ENCODE measurements around the gene TLN1.

Gene TLN1

GRCh38 chr9:35755071-35755470, 23.1 kb upstream of the TLN1 start:
- DNase-seq (ENCODE audit: low spot score), result no peak

DNA sequence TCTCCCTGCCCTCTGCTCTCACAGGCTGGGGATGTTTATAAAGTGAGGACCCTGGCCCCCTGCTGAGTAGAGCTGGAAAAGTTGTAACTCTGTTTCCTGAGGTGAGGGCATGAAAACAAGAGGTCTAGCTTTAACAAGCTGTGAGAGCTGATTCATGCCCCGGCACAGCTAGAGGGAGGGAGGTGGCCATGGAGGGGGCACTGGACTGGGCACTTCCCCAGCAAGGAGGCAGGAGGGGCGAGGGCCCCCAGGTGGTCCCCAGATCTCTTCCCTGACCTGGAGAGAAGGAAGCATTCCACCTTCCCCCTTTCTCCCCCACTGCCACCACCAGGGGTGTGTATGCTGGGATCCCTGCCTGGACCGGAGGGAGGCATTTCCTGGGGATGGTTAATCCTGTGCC, 22.3 kb upstream of the TLN1 start, which contains the start of gene MSMP:
MSMP (minus strand) TSS at position 13 of the 400 bp plus-strand sequence. CDS start 147 bp downstream, outside the sequence.
- no peak for DNase-seq (ENCODE audit: low spot score)

GRCh38 chr9:35753466-35753865, 21.5 kb upstream of the TLN1 start:
- no peak for DNase-seq (ENCODE audit: low spot score)

DNA sequence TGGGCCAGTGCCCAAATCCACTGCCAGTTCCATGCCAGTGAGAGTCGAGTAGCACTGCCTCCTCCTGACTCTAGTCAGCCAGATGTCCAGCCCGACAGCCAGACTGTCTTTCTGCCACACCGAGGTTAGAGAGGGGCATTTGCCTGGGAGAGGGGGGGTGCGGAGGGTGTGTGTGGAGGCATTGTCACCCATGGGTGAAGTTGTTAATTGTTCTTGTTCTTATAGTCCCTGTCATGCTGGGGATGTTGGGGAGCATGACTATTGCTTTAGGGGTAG, 18.2 kb upstream of the TLN1 start:
- no peak for DNase-seq (ENCODE audit: low spot score)

DNA sequence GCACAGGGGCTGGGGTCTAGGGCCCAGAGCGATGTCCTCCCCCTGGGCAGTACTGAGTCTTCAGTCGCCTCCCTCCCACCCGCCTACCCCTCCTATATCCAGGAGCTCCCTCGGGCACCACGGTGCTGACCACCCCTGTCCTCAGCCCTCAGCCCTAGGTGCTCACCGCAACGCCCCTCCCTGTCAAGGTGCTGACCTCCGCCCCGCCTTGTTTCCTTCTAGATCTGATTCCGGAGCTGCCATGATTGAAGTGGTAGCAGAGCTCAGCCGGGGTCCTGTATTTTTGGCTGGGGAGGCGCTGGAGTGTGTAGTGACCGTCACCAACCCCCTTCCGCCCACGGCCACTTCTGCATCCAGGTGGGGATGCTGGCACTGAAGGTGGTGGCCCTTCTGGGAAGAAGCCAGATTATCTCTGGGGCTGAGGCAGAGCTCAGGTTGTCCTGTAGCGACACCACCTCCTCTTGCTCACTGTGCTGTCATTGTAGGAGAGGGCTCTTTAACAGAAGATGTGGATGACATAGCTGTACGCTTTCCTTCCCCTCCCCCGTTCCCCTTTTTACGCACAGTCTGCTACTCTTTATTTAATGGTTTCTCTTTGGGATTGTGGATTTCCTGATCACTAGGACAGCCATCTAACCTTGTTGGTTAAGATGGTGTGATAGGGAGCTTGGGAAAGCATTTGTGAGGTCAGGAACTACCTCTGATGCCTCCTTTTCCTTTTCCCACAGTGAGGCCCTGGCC, 17.7 kb upstream of the TLN1 start:
- no peak for DNase-seq (ENCODE audit: low spot score)

DNA sequence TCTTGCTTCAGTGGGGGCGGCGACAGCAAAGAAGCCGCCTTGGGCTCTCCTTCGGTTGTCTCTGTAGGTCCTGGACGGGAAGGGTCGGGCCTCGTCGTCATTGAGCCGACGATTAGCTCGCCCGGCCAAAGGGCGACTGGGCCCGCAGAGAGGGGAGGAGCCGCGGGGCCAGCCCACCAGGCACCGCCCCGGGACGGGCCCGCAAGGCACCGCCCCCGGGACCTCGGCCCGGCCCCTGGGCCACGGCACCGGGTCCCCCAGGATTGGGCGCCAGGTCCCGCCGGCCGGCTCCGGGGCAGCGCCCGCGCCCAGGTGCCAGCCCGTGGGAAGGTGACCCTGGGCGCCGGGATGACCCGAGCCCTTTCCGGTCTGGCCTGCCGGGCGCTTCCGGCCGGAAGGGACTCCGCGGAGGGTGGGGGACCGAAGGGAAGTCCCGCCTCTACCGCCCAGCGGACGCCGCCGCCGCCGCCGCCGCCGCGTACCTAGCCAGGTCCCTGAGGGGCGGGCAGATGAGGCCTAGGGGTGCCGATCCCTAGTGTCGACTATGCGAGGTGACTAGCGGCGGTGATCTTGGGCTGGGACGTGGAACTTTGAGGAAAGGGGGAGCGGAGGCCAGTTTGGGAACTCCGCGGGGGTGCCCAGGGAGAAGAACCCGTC, 17.0 kb upstream of the TLN1 start, which contains the start of the genes GBA2 and RGP1:
GBA2 (minus strand) TSS at position 371 of the 657 bp plus-strand sequence. CDS start 524 bp downstream, outside the sequence.
RGP1 (plus strand) TSS at position 430 of the 657 bp plus-strand sequence. CDS start 469 bp downstream, outside the sequence.
- DNase-seq (ENCODE audit: low spot score), result peak; percentile 88

GRCh38 chr9:35748242-35748857, 16.4 kb upstream of the TLN1 start:
- peak; percentile 55 for DNase-seq (ENCODE audit: low spot score)

DNA sequence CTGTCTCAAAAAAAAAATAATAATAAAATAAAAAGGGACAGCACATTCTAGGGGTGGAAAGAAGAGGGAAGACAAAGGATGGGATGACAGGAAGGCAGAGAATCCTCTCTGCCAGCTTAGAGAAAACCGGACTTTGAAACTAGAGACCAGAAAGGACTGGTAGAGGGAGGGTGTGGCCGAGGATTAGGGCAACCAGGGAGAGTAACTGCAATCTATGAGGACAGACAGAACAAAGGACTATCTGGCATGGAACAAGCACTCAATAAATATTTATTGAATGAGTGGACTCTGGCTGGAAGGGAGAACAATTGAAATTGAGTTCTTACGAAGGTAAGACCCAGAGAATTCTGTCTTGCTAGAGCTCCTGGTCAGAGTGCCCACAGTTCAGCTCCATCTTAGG, 14.6 kb upstream of the TLN1 start:
- no peak for DNase-seq (ENCODE audit: low spot score)

GRCh38 chr9:35745569-35745968, 13.6 kb upstream of the TLN1 start:
- DNase-seq (ENCODE audit: low spot score), result no peak

GRCh38 chr9:35743880-35744518, 12.0 kb upstream of the TLN1 start:
- no peak for DNase-seq (ENCODE audit: low spot score)

- DNase-seq (ENCODE audit: low spot score), result no peak
Observed at GRCh38 chr9:35743452-35743851, 11.5 kb upstream of the TLN1 start.

DNA sequence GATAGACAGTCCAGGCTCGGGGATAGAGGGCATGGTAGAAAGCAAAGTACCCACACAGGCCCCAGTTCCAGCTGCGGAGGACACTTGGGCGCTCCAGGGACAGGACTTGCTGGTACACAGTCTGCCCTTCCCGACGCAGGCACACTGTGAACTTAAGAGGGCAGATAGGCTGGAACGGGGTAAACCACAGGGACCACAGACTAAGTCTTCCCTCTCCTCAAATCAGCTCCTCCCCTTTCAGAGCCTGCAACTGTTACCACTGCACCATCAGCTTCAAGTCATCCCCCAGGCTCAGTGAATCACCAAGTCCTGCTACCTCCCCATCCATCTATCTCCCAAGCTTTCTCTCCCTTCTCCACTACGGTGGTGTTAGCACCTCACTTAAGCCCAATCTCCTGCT, 9.7 kb upstream of the TLN1 start:
- DNase-seq (ENCODE audit: low spot score), result no peak

GRCh38 chr9:35740243-35740642, 8.2 kb upstream of the TLN1 start:
- no peak for DNase-seq (ENCODE audit: low spot score)

GRCh38 chr9:35738924-35739323, 6.9 kb upstream of the TLN1 start:
- no peak for DNase-seq (ENCODE audit: low spot score)

DNA sequence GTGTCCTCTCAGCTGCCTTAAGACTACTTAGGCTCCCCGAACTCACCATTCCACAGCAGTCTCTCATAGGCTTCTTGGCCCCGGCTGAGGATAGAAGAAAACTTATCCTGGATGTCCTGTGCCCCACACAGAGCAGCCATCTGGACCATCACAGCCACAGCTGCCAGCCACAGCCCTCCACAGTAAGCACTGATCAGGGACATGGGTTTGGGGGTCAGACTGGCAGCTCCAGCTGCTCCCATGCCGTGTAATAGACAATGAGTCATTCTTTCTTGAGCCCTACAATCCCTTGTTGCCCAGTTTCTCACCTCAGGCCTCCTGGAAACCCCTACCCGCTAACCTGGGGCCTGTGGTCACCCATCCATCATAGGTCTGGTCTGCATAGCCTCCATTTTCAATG, 6.2 kb upstream of the TLN1 start:
- no peak for DNase-seq (ENCODE audit: low spot score)

GRCh38 chr9:35737143-35737542, 5.1 kb upstream of the TLN1 start:
- no peak for DNase-seq (ENCODE audit: low spot score)

DNA sequence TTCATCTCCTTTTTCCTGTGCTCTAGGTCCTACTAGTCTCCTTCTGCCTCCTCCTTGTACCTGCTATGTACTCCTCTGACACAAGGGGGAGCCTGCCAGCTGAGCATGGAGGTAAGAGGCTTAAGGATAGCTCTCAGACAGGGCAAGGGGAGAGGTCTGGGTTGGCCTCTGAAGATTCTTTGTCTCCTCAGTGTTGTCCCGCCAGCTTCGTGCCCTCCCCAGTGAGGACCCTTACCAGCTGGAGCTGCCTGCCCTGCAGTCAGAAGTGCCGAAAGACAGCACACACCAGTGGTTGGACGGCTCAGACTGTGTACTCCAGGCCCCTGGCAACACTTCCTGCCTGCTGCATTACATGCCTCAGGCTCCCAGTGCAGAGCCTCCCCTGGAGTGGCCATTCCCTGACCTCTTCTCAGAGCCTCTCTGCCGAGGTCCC, 4.2 kb upstream of the TLN1 start:
- peak; percentile 80 for DNase-seq (ENCODE audit: low spot score)

GRCh38 chr9:35734096-35734495, 2.1 kb upstream of the TLN1 start:
- DNase-seq (ENCODE audit: low spot score), result no peak

GRCh38 chr9:35732800-35733541, 976 bp upstream of the TLN1 start:
- peak; percentile 61 for DNase-seq (ENCODE audit: low spot score)

DNA sequence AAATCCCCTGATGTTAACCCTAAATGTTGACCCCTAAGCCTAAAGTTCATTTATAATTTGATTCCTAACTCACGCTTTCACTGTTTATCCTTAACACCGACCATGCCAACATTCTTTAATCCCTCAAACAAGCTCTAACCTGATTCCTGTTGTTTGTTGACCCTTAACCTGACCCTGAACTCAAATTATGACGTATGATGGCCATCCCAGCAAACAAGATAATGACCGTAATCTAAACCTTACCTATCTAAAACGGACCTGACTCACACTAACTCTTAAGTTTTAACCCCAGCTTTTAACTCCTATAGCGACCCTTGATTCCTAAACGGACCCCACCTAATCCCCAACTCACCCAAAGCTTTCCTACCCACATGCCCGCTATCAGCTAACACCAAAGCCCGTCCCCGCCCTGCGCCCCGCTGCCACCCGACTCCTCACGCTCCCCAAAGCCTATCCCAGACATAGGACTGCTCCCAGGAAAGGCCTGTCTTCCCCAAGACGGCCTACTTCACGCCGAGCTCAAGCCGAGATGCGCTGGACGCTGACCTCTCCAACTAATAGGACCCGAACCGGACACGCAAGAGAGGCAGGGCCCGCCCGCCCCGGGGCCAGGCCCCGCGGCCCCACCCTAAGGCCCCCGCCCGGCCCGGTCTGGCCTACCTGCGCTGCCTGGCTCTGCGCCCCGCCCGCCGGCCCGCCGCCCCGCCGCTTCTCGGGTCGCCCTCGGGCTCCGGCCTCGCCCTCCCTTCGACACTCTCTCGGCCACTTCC, 395 bp downstream of the TLN1 start:
- DNase-seq (ENCODE audit: low spot score), result no peak

DNA sequence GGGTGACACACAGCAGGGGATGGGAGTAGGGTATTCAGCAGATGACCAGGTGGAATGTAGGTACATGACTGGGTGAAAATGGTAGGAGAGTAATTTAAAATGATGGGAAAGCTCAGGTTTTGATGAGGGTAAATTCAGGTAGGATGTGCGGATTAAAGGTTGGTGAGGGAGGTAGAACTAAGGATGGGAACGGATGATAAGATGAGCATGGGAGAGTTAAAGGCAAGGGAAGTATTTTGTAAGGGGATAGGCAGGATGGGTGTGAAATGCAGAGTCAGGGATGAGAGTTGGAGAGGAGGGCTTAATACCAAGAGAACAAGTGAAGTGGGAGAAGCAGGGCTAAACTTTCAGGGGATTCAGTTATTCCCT, 1.5 kb downstream of the TLN1 start:
- no peak for DNase-seq (ENCODE audit: low spot score)
